VCaP (cell line): ENCODE measurements around the gene SDK1.

ENCODE experiments used
- H3K27ac ChIP-seq: fragments of 450-650 bp; 2 replicates; pipeline ENCODE4 v1.5.1; 2017
- TF ChIP-seq, protein P1 (sequence below): fragments of 450-650 bp; conservative IDR thresholded peaks from 2 replicates; pipeline ENCODE4 v1.5.1; 2017; ENCODE audit warnings: mild to moderate bottlenecking, moderate library complexity

SDK1 gene

DNA sequence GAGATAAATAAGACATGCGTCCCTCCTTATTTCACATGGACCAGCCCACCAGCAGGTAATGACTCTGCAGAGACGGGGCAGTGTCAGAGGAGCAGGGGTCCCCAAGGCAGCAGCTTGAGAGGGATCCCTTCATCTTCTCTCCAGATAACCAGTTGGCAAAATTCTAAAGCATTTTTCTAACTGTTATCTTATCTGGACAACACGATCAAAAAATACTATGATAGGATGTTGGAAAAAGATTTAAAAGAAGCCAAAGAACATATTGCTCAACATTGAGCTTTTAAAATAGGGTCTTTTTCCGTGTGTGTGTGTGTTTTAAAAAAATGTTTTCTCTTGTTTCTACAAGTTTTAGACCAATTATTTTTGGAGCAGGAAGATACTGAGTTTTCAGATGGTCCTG is 641.2 kb downstream of the SDK1 start:
- H3K27ac ChIP-seq: no peak overlapping the region
- TF ChIP-seq, protein P1, sequence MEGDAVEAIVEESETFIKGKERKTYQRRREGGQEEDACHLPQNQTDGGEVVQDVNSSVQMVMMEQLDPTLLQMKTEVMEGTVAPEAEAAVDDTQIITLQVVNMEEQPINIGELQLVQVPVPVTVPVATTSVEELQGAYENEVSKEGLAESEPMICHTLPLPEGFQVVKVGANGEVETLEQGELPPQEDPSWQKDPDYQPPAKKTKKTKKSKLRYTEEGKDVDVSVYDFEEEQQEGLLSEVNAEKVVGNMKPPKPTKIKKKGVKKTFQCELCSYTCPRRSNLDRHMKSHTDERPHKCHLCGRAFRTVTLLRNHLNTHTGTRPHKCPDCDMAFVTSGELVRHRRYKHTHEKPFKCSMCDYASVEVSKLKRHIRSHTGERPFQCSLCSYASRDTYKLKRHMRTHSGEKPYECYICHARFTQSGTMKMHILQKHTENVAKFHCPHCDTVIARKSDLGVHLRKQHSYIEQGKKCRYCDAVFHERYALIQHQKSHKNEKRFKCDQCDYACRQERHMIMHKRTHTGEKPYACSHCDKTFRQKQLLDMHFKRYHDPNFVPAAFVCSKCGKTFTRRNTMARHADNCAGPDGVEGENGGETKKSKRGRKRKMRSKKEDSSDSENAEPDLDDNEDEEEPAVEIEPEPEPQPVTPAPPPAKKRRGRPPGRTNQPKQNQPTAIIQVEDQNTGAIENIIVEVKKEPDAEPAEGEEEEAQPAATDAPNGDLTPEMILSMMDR: no peak

DNA sequence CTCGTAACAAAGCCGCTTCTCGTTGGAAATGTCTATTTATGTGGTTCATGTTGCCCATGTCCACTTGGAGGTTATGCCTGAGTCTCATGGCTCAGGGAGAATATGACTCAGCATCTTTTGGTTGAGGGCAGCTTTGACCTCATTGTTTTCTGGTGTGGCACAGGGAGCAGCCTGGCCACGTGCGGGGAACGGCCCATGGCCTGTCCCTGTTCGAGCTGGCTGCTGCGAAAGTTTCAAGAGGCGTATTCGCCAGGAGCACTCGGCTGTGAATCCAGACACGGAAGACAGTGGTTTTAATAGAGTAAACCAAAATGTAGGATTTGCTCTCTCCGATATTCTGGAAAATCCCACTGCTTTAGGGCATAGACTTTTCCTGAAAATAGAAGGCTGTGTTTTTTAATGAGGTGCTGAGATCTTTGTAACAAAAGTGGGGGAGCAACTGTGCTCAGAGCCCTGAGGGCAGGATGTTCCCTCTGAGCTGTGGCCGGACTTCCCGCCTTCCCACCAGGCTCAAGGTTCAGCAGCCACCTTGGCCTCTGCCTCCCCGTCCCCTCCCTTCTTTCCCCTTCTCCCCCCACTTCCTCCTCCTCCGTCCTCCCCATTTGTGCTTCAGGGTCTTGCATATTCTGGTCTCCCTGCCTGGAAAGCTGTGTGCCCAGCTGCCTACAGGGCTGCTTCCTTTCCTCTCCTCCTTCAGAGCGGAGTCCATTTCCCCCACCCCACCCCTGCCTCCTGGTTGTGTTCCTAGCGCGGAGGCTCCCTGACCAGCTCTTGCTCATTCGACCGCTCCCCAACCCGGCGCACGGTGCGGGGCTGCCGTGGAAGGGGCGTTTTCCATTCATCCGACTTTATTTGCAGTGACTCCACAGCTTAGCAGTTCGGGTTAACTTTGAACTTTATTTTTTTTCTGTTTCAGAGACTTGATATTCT is 642.0 kb downstream of the SDK1 start:
- TF ChIP-seq, protein P1: no peak
- H3K27ac ChIP-seq: no peak overlapping the region

DNA sequence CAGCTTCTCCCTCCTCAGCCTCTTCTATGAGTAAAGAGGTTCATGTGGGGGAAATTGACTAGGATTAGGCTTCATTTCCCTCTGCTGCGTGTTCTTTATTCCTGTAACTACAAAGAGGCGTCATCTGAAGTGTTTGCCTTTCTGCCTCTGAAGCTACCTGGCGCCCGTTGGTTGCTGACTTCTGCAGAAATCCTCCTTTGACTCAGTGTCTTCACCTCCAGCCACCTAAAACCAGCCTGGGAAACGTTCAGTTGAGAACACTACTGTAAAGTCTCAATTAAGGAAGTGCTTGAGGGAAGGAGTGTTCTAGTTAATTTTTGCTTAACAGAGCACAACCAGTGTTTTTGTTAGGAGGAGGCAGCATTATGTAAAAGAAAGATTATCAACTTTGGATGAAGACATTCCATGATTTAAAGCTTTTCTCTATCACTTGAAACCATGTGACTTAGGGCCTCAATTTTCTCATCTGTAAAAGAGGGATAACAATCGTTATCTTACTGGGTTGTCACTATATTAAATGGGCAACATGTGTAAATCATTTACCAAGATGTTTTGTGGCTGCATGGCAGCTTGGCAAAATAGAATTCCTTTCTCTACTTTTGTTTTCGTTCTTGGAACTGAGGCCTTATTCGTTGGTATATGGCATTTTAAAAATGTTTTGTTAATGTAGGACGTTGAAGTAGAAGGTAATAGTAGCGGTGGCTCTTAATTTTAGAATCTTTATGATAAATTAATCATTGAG is 642.9 kb downstream of the SDK1 start:
- no peak overlapping the region for H3K27ac ChIP-seq
- TF ChIP-seq, protein P1: no peak

DNA sequence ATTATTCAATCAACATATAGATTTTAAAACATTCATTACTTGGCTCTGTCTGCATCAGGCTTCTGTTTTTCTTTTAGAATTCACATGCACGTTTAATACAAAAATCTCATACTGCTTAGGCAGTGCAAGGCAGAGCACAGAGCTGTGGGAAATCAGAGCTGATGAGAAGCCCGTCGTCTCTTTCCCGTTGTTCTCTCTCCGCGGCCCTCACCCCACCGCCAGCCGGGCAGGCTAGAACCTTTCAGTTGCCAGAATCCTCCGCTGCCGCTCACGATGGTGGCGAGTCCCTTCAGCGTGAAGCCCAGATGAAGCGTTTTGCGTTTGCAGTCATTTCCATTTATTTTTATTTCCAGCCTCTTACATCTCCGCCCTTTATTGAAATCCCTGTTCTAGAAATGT is 648.2 kb downstream of the SDK1 start:
- no peak overlapping the region for H3K27ac ChIP-seq
- TF ChIP-seq, protein P1: no peak

DNA sequence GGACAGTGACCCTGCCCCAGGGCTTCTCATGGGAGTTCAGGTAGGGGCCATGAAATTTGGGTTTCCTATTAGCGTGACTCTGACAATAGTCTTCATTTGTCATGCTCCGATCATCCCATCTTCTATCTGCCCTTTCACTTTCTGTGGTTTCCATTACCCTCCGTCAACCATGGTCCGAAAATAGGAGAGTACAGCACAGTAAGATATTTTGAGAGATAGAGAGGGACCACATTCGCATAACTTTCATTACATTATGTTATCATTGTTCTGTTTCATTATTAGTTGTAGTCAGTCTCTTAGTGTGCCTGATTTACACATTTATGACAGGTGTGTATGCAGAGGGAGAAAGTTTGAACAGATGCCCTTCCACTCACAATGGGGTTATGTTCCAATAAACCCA is 649.2 kb downstream of the SDK1 start:
- TF ChIP-seq, protein P1: no peak
- no peak overlapping the region for H3K27ac ChIP-seq

DNA sequence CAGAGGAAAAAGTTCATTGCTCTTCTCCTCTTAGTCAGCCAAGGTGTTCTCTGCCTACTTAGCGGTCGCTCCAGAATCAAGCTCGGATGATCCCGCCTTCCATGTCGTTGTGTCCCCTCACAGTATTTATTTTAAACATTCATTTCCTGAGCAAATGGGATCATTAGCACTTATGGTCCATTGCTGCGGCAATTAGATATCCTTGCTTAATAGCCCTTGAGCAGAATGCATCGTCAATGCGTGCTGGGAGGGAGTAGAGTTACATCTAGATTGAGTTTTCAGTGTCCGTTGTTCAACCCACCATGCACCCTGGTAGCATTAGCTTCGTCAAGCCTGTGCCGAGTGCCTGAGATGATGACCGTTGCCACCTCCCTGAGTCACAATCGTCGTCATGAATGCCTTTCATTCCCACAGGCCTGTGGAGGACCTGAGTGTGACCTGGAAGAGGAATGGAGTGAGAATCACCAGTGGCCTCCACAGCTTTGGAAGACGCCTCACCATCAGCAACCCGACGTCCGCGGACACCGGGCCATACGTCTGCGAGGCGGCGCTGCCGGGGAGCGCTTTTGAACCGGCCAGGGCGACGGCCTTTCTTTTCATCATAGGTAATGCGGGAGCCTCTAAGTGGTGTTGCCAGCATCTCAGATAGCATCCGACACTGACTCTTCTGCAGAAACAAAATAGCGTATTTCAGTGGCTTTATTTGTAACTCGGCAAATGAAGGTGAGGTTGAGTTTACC is 650.4 kb downstream of the SDK1 start:
- TF ChIP-seq, protein P1: no peak
- no peak overlapping the region for H3K27ac ChIP-seq

DNA sequence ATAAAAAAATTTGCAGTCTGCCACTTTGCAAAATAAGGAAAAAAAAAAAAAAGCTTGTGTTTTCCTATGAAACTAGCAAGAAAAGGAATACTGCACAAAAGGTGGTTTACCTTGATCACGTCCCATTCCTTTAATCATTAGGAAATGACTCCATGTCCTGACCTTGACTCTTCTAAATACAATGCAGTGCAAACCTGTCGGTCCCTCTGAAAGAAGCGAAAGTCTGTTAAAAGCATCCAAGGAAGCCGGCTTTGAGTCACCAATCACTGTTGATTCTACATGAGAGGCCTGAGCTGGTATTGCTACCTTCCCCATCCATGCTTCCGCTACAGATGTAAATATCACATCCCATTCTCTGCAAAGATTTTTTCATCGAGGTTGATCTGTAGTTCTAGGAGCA is 652.1 kb downstream of the SDK1 start:
- no peak overlapping the region for H3K27ac ChIP-seq
- TF ChIP-seq, protein P1: no peak
